ENCODE measurements around the gene DMBX1. TPM values are rescaled to one million over a fixed set of nuclear protein-coding genes. Genes with fewer than 3 reads are reported as not detected.
A peak's percentile ranks its signal among the peaks of the same experiment; 100 is the strongest.

DMBX1 gene
- total and polyA plus RNA-seq, 9 of the 15 experiments (the other 6 are each of a cell fraction or from before 2014, with no cell fraction given) = 0.25 to 4.3 (median 1.0) TPM

DNA sequence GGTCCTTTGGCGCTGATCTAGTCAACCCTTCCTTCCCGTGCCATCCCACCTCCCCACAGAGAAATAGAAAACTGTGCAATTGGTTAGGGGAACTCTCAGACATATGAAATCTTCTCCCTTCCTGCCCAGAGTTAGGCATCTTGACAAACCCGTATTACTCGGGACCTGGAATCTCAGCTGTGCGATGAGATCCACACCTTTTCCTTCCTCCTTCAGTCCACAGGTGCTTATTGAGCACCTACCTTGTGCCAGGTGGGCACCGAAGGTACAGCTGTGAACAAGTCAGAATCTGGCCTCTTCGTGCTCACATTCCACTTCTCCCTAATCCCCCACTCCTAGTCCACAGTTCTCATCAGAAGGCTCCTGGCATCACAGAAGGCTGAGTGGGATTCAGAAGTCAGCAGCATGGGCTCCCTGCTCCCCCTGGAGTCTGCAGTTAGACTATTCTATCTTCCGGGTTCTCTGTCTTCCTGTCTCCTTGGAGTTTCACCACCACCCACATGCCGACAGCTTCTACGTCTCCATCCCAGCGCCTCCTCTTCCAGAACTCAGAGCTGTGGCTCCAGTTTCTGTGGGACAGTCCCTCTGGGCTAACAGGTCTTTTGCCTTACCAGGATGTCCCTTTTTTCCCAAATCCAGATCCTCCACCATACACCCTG lies 38.8 kb downstream of the DMBX1 start (continued):
- TF ChIP-seq, protein P1, sequence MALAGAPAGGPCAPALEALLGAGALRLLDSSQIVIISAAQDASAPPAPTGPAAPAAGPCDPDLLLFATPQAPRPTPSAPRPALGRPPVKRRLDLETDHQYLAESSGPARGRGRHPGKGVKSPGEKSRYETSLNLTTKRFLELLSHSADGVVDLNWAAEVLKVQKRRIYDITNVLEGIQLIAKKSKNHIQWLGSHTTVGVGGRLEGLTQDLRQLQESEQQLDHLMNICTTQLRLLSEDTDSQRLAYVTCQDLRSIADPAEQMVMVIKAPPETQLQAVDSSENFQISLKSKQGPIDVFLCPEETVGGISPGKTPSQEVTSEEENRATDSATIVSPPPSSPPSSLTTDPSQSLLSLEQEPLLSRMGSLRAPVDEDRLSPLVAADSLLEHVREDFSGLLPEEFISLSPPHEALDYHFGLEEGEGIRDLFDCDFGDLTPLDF (CRISPR knock-in tag; IDR thresholded peaks at IDR 0.05) = no peak
- TF ChIP-seq CC2D1A (IDR thresholded peaks at IDR 0.05) (no peak), SMARCB1 (IDR thresholded peaks at IDR 0.05; ENCODE audit: insufficient read length, low read depth) (no peak), CGGBP1 (CRISPR knock-in tag; IDR thresholded peaks at IDR 0.05) (no peak), SMARCA5 (IDR thresholded peaks at IDR 0.05) (no peak), ZC3H4 (CRISPR knock-in tag; IDR thresholded peaks at IDR 0.05; ENCODE audit: borderline replicate concordance) (no peak), RB1 (IDR thresholded peaks at IDR 0.05; ENCODE audit: low read depth) (no peak), ATF3 (IDR thresholded peaks at IDR 0.05) (no peak), ATF3 (CRISPR knock-in tag; conservative IDR thresholded peaks at IDR 0.05) (peak; percentile 43; the same call in 1 of the 2 replicates), RAD21 (CRISPR knock-in tag; conservative IDR thresholded peaks at IDR 0.05 in 1 of 2, IDR thresholded peaks at IDR 0.05 in 1 of 2) (peak in 1 of 2 experiments; percentile 20; a peak in 2 of 4 replicates), KDM4B (IDR thresholded peaks at IDR 0.05; ENCODE audit: borderline replicate concordance in 2 of 2, low read depth in 1 of 2) (0 out of 4 replicates have a peak, but pooled peaks of 1 of the 2 experiments have one; percentile 4), EGR1 (conservative IDR thresholded peaks at IDR 0.05) (0 out of 2 replicates have a peak, but pooled peaks have one; percentile 18), SMC3 (conservative IDR thresholded peaks at IDR 0.05; ENCODE audit: insufficient read depth, low read depth, low read length) (0 out of 2 replicates have a peak, but pooled peaks have one; percentile 27), SIRT6 (IDR thresholded peaks at IDR 0.05; ENCODE audit: low read depth, low read length) (no peak)
- TF ChIP-seq, protein P2, sequence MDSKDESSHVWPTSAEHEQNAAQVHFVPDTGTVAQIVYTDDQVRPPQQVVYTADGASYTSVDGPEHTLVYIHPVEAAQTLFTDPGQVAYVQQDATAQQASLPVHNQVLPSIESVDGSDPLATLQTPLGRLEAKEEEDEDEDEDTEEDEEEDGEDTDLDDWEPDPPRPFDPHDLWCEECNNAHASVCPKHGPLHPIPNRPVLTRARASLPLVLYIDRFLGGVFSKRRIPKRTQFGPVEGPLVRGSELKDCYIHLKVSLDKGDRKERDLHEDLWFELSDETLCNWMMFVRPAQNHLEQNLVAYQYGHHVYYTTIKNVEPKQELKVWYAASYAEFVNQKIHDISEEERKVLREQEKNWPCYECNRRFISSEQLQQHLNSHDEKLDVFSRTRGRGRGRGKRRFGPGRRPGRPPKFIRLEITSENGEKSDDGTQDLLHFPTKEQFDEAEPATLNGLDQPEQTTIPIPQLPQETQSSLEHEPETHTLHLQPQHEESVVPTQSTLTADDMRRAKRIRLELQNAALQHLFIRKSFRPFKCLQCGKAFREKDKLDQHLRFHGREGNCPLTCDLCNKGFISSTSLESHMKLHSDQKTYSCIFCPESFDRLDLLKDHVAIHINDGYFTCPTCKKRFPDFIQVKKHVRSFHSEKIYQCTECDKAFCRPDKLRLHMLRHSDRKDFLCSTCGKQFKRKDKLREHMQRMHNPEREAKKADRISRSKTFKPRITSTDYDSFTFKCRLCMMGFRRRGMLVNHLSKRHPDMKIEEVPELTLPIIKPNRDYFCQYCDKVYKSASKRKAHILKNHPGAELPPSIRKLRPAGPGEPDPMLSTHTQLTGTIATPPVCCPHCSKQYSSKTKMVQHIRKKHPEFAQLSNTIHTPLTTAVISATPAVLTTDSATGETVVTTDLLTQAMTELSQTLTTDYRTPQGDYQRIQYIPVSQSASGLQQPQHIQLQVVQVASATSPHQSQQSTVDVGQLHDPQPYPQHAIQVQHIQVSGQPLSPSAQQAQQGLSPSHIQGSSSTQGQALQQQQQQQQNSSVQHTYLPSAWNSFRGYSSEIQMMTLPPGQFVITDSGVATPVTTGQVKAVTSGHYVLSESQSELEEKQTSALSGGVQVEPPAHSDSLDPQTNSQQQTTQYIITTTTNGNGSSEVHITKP (IDR thresholded peaks at IDR 0.05; ENCODE audit: partially characterized antibody) = peak; percentile 62
- TF ChIP-seq, protein P3, sequence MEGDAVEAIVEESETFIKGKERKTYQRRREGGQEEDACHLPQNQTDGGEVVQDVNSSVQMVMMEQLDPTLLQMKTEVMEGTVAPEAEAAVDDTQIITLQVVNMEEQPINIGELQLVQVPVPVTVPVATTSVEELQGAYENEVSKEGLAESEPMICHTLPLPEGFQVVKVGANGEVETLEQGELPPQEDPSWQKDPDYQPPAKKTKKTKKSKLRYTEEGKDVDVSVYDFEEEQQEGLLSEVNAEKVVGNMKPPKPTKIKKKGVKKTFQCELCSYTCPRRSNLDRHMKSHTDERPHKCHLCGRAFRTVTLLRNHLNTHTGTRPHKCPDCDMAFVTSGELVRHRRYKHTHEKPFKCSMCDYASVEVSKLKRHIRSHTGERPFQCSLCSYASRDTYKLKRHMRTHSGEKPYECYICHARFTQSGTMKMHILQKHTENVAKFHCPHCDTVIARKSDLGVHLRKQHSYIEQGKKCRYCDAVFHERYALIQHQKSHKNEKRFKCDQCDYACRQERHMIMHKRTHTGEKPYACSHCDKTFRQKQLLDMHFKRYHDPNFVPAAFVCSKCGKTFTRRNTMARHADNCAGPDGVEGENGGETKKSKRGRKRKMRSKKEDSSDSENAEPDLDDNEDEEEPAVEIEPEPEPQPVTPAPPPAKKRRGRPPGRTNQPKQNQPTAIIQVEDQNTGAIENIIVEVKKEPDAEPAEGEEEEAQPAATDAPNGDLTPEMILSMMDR (IDR thresholded peaks at IDR 0.05 in 2 of 3, conservative IDR thresholded peaks at IDR 0.05 in 1 of 3; ENCODE audit: insufficient read depth in 2 of 3, low read depth in 1 of 3, low read length in 3 of 3) = peak; percentile 16 to 59 (median 54); a peak in 5 of 6 replicates
